ENCODE measurements around the gene ALG12.

Gene ALG12

GRCh38 chr22:49906071-49906798 lies 12.0 kb downstream of the ALG12 start:
- WGBS, 2 donors (ENCODE audit: extremely low coverage in 2 of 2, insufficient read length in 2 of 2, insufficient replicate concordance in 1 of 2) = 100% methylated on average over 1 of the region's 28 CpGs; no CpG with 5 or more reads in 1 of the 2 donors
- peak overlapping the region; percentile 85 for H3K23ac ChIP-seq (ENCODE audit: low read depth, low read length, poor library complexity)
- H3K4me1 ChIP-seq (ENCODE audit: control insufficient read depth in 2 of 2, insufficient read depth in 1 of 2, low read depth in 1 of 2, low read length in 2 of 2) = peaks cover 0 to 5% of the 10 kb centered on the region in 2 donors
- H3K4ac ChIP-seq (ENCODE audit: low read length) = no peak overlapping the region
- H2BK5ac ChIP-seq (ENCODE audit: low read length) = no peak overlapping the region
- H4K8ac ChIP-seq (ENCODE audit: low read depth, low read length) = no peak overlapping the region
- no peaks in the 10 kb centered on the region for H3K27me3 ChIP-seq (ENCODE audit: control insufficient read depth in 3 of 3, insufficient read depth in 3 of 3, low read depth in 1 of 3, low read length in 3 of 3)
- peaks cover 0 to 8% of the 10 kb centered on the region in 2 donors for H3K9me3 ChIP-seq (replicated peaks in 1 of 2; ENCODE audit: control insufficient read depth in 2 of 2, insufficient read depth in 1 of 2, low read depth in 1 of 2, low read length in 2 of 2)
- peak overlapping the region; percentile 11 for H3K18ac ChIP-seq (ENCODE audit: low read length)
- peak overlapping the region; percentile 17 for H3K14ac ChIP-seq (ENCODE audit: low read length)
- peaks cover 34 to 54% of the 10 kb centered on the region in 2 donors for H3K36me3 ChIP-seq (replicated peaks in 1 of 2; ENCODE audit: control insufficient read depth in 2 of 2, insufficient read depth in 2 of 2, low read length in 2 of 2)
- no peak overlapping the region for H2BK15ac ChIP-seq (ENCODE audit: low read length)
- H2AFZ ChIP-seq (ENCODE audit: low read length) = no peak overlapping the region
- no peak overlapping the region for H3K4me3 ChIP-seq (ENCODE audit: low read length in 2 of 2)
- DNase-seq (ENCODE audit: low spot score) = no peak
- H4K91ac ChIP-seq (ENCODE audit: low read depth, low read length, poor library complexity) = no peak overlapping the region
- H2BK12ac ChIP-seq (ENCODE audit: low read length) = no peak overlapping the region
- no peak overlapping the region for H3K4me2 ChIP-seq (ENCODE audit: insufficient read depth, low read length, poor library complexity, severe bottlenecking)
- no peak overlapping the region for H2BK120ac ChIP-seq (ENCODE audit: low read depth, low read length)
- H3K27ac ChIP-seq (replicated peaks; ENCODE audit: low read length) = no peak overlapping the region
- peaks cover 2% of the 10 kb centered on the region for H3K79me1 ChIP-seq (ENCODE audit: low read depth, low read length)
- H2AK5ac ChIP-seq (ENCODE audit: low read depth, low read length) = no peak overlapping the region
- H3K9ac ChIP-seq (ENCODE audit: low read depth, low read length, poor library complexity) = no peak overlapping the region

- Histone ChIP-seq H3K14ac (ENCODE audit: low read length) (no peak overlapping the region), H3K23ac (ENCODE audit: low read depth, low read length, poor library complexity) (no peak overlapping the region), H3K79me1 (ENCODE audit: low read depth, low read length) (peaks cover 2% of the 10 kb centered on the region), H3K4ac (ENCODE audit: low read length) (no peak overlapping the region), H3K4me1 (ENCODE audit: control insufficient read depth in 2 of 2, insufficient read depth in 1 of 2, low read depth in 1 of 2, low read length in 2 of 2) (peaks cover 0 to 5% of the 10 kb centered on the region in 2 donors), H3K27me3 (ENCODE audit: control insufficient read depth in 3 of 3, insufficient read depth in 3 of 3, low read depth in 1 of 3, low read length in 3 of 3) (no peaks in the 10 kb centered on the region), H2BK120ac (ENCODE audit: low read depth, low read length) (no peak overlapping the region), H3K9me3 (replicated peaks in 1 of 2; ENCODE audit: control insufficient read depth in 2 of 2, insufficient read depth in 1 of 2, low read depth in 1 of 2, low read length in 2 of 2) (peaks cover 0 to 8% of the 10 kb centered on the region in 2 donors), H2AK5ac (ENCODE audit: low read depth, low read length) (no peak overlapping the region), H4K8ac (ENCODE audit: low read depth, low read length) (no peak overlapping the region), H3K9ac (ENCODE audit: low read depth, low read length, poor library complexity) (no peak overlapping the region), H3K4me3 (ENCODE audit: low read length in 2 of 2) (no peak overlapping the region), H4K91ac (ENCODE audit: low read depth, low read length, poor library complexity) (no peak overlapping the region), H3K27ac (replicated peaks; ENCODE audit: low read length) (no peak overlapping the region), H2AFZ (ENCODE audit: low read length) (no peak overlapping the region), H2BK15ac (ENCODE audit: low read length) (no peak overlapping the region), H3K18ac (ENCODE audit: low read length) (no peak overlapping the region), H3K36me3 (replicated peaks in 1 of 2; ENCODE audit: control insufficient read depth in 2 of 2, insufficient read depth in 2 of 2, low read length in 2 of 2) (peaks cover 33 to 61% of the 10 kb centered on the region in 2 donors), H3K4me2 (ENCODE audit: insufficient read depth, low read length, poor library complexity, severe bottlenecking) (no peak overlapping the region), H2BK5ac (ENCODE audit: low read length) (no peak overlapping the region), H2BK12ac (ENCODE audit: low read length) (no peak overlapping the region)
- no peak for DNase-seq (ENCODE audit: low spot score)
- no CpG with 5 or more reads among the region's 18 CpGs for WGBS, 2 donors (ENCODE audit: extremely low coverage in 2 of 2, insufficient read length in 2 of 2, insufficient replicate concordance in 1 of 2)
Observed at GRCh38 chr22:49905465-49905864, 12.8 kb downstream of the ALG12 start.

- H3K4ac ChIP-seq (ENCODE audit: low read length) = no peak overlapping the region
- H3K9me3 ChIP-seq (replicated peaks in 1 of 2; ENCODE audit: control insufficient read depth in 2 of 2, insufficient read depth in 1 of 2, low read depth in 1 of 2, low read length in 2 of 2) = peaks cover 0 to 8% of the 10 kb centered on the region in 2 donors
- DNase-seq (ENCODE audit: low spot score) = no peak
- no peak overlapping the region for H2AFZ ChIP-seq (ENCODE audit: low read length)
- H2BK12ac ChIP-seq (ENCODE audit: low read length) = no peak overlapping the region
- no peak overlapping the region for H3K4me3 ChIP-seq (ENCODE audit: low read length in 2 of 2)
- peaks cover 2% of the 10 kb centered on the region for H3K79me1 ChIP-seq (ENCODE audit: low read depth, low read length)
- no peaks in the 10 kb centered on the region for H3K27me3 ChIP-seq (ENCODE audit: control insufficient read depth in 3 of 3, insufficient read depth in 3 of 3, low read depth in 1 of 3, low read length in 3 of 3)
- no peak overlapping the region for H4K8ac ChIP-seq (ENCODE audit: low read depth, low read length)
- H3K4me2 ChIP-seq (ENCODE audit: insufficient read depth, low read length, poor library complexity, severe bottlenecking) = no peak overlapping the region
- no peak overlapping the region for H3K18ac ChIP-seq (ENCODE audit: low read length)
- no peak overlapping the region for H3K23ac ChIP-seq (ENCODE audit: low read depth, low read length, poor library complexity)
- no peak overlapping the region for H2BK15ac ChIP-seq (ENCODE audit: low read length)
- WGBS, 2 donors (ENCODE audit: extremely low coverage in 2 of 2, insufficient read length in 2 of 2, insufficient replicate concordance in 1 of 2) = no CpG with 5 or more reads among the region's 11 CpGs
- H2BK120ac ChIP-seq (ENCODE audit: low read depth, low read length) = no peak overlapping the region
- H3K27ac ChIP-seq (replicated peaks; ENCODE audit: low read length) = no peak overlapping the region
- no peak overlapping the region for H3K9ac ChIP-seq (ENCODE audit: low read depth, low read length, poor library complexity)
- H3K14ac ChIP-seq (ENCODE audit: low read length) = peak overlapping the region; percentile 76
- H2AK5ac ChIP-seq (ENCODE audit: low read depth, low read length) = no peak overlapping the region
- peaks cover 0 to 5% of the 10 kb centered on the region in 2 donors for H3K4me1 ChIP-seq (ENCODE audit: control insufficient read depth in 2 of 2, insufficient read depth in 1 of 2, low read depth in 1 of 2, low read length in 2 of 2)
- no peak overlapping the region for H2BK5ac ChIP-seq (ENCODE audit: low read length)
- peaks cover 34 to 64% of the 10 kb centered on the region in 2 donors for H3K36me3 ChIP-seq (replicated peaks in 1 of 2; ENCODE audit: control insufficient read depth in 2 of 2, insufficient read depth in 2 of 2, low read length in 2 of 2)
- H4K91ac ChIP-seq (ENCODE audit: low read depth, low read length, poor library complexity) = no peak overlapping the region
Observed at GRCh38 chr22:49904040-49904369, 14.2 kb downstream of the ALG12 start.

GRCh38 chr22:49903322-49904039 lies 14.8 kb downstream of the ALG12 start:
- H3K4me2 ChIP-seq (ENCODE audit: insufficient read depth, low read length, poor library complexity, severe bottlenecking) = no peak overlapping the region
- DNase-seq (ENCODE audit: low spot score) = no peak
- H3K4me3 ChIP-seq (ENCODE audit: low read length in 2 of 2) = no peak overlapping the region

More at GRCh38 chr22:49903322-49904039, 14.8 kb downstream of the ALG12 start:
- peaks cover 0 to 8% of the 10 kb centered on the region in 2 donors for H3K9me3 ChIP-seq (replicated peaks in 1 of 2; ENCODE audit: control insufficient read depth in 2 of 2, insufficient read depth in 1 of 2, low read depth in 1 of 2, low read length in 2 of 2)
- peaks cover 2% of the 10 kb centered on the region for H3K79me1 ChIP-seq (ENCODE audit: low read depth, low read length)
- H3K27ac ChIP-seq (replicated peaks; ENCODE audit: low read length) = no peak overlapping the region
- H2BK12ac ChIP-seq (ENCODE audit: low read length) = no peak overlapping the region
- H3K18ac ChIP-seq (ENCODE audit: low read length) = no peak overlapping the region
- no peaks in the 10 kb centered on the region for H3K27me3 ChIP-seq (ENCODE audit: control insufficient read depth in 3 of 3, insufficient read depth in 3 of 3, low read depth in 1 of 3, low read length in 3 of 3)
- H3K4me1 ChIP-seq (ENCODE audit: control insufficient read depth in 2 of 2, insufficient read depth in 1 of 2, low read depth in 1 of 2, low read length in 2 of 2) = peaks cover 0 to 5% of the 10 kb centered on the region in 2 donors
- no peak overlapping the region for H4K8ac ChIP-seq (ENCODE audit: low read depth, low read length)
- no peak overlapping the region for H2BK5ac ChIP-seq (ENCODE audit: low read length)
- H2AK5ac ChIP-seq (ENCODE audit: low read depth, low read length) = no peak overlapping the region
- WGBS, 2 donors (ENCODE audit: extremely low coverage in 2 of 2, insufficient read length in 2 of 2, insufficient replicate concordance in 1 of 2) = no CpG with 5 or more reads among the region's 17 CpGs
- H2BK15ac ChIP-seq (ENCODE audit: low read length) = no peak overlapping the region
- peaks cover 32 to 69% of the 10 kb centered on the region in 2 donors for H3K36me3 ChIP-seq (replicated peaks in 1 of 2; ENCODE audit: control insufficient read depth in 2 of 2, insufficient read depth in 2 of 2, low read length in 2 of 2)
- H3K4ac ChIP-seq (ENCODE audit: low read length) = no peak overlapping the region
- no peak overlapping the region for H2BK120ac ChIP-seq (ENCODE audit: low read depth, low read length)
- no peak overlapping the region for H4K91ac ChIP-seq (ENCODE audit: low read depth, low read length, poor library complexity)
- peak overlapping the region; percentile 43 for H3K14ac ChIP-seq (ENCODE audit: low read length)
- no peak overlapping the region for H3K9ac ChIP-seq (ENCODE audit: low read depth, low read length, poor library complexity)
- H3K23ac ChIP-seq (ENCODE audit: low read depth, low read length, poor library complexity) = no peak overlapping the region
- no peak overlapping the region for H2AFZ ChIP-seq (ENCODE audit: low read length)
